NT2/D1 (cell line): Measurements from ENCODE around the gene PHACTR1.
"Not testable (repeated sequence)": the region's sequence is repeated elsewhere in the genome, so short reads cannot be mapped to it uniquely, and the experiment has no call there.

ENCODE experiments used
- SUZ12 ChIP-seq: IDR thresholded peaks from 2 replicates; pipeline ENCODE4 v1.6.1; 2011; ENCODE audit not compliant: insufficient read length, insufficient read depth; ENCODE audit errors: extremely low read depth
- YY1 ChIP-seq: IDR thresholded peaks from 2 replicates; pipeline ENCODE4 v1.6.1; 2011; ENCODE audit not compliant: insufficient read length, insufficient read depth
- ZNF274 ChIP-seq: IDR thresholded peaks from 2 replicates; pipeline ENCODE4 v1.6.1; 2011; ENCODE audit warnings: mild to moderate bottlenecking, low read depth, low read length

- TF ChIP-seq YY1, SUZ12, ZNF274: not testable (repeated sequence)
These were observed 527.2 kb downstream of the PHACTR1 start for GRCh38 chr6:13243745-13244144.
